Endodermal cell (in vitro differentiated cells): ENCODE measurements around the gene RPAP3. TPM values are rescaled to one million over a fixed set of nuclear protein-coding genes. Genes with fewer than 3 reads are reported as not detected.

Source experiments
- DNase-seq: peaks from one replicate; pipeline ENCODE4 v3.0.0-alpha.2; 2017
- H3K27ac ChIP-seq: 2 replicates; pipeline ENCODE4 v1.5.1; 2013; ENCODE audit warnings: mild to moderate bottlenecking, low read depth, low read length, moderate library complexity
- H3K27me3 ChIP-seq: 2 replicates; pipeline ENCODE4 v1.6.1; 2013; ENCODE audit warnings: mild to moderate bottlenecking, low read length, moderate library complexity; ENCODE audit not compliant: insufficient read depth, control insufficient read depth, poor library complexity, severe bottlenecking
- H3K36me3 ChIP-seq: 2 replicates; pipeline ENCODE4 v1.7.0; 2013; ENCODE audit warnings: mild to moderate bottlenecking, low read length, moderate library complexity; ENCODE audit not compliant: control insufficient read depth, insufficient read depth
- H3K4me1 ChIP-seq: one replicate; pipeline ENCODE4 v1.7.0; 2013; ENCODE audit warnings: low read length; ENCODE audit not compliant: control insufficient read depth, insufficient read depth
- H3K4me3 ChIP-seq: 2 replicates; pipeline ENCODE4 v1.5.1; 2013; ENCODE audit warnings: mild to moderate bottlenecking, low read length, moderate library complexity
- H3K9ac ChIP-seq: 2 replicates; pipeline ENCODE4 v1.6.1; 2013; ENCODE audit warnings: mild to moderate bottlenecking, low read length, moderate library complexity; ENCODE audit not compliant: poor library complexity, severe bottlenecking; ENCODE audit errors: extremely low read depth
- H3K9me3 ChIP-seq: 2 replicates; pipeline ENCODE4 v1.6.1; 2013; ENCODE audit warnings: mild to moderate bottlenecking, low read length, moderate library complexity; ENCODE audit not compliant: control insufficient read depth
- H3K27ac Mint-ChIP-seq: 2 replicates; pipeline ENCODE4 v1.8.0; 2020; ENCODE audit warnings: mixed read lengths
- H3K27me3 Mint-ChIP-seq: 2 replicates; pipeline ENCODE4 v1.8.0; 2021; ENCODE audit warnings: mild to moderate bottlenecking, mixed read lengths; ENCODE audit not compliant: insufficient read depth
- H3K36me3 Mint-ChIP-seq: 2 replicates; pipeline ENCODE4 v1.8.0; 2020; ENCODE audit warnings: low read depth, mixed read lengths
- H3K4me1 Mint-ChIP-seq: 2 replicates; pipeline ENCODE4 v1.8.0; 2020; ENCODE audit warnings: mixed read lengths
- H3K4me3 Mint-ChIP-seq: 2 replicates; pipeline ENCODE4 v1.8.0; 2020; ENCODE audit warnings: mild to moderate bottlenecking, moderate library complexity, mixed read lengths
- H3K9me3 Mint-ChIP-seq: 2 replicates; pipeline ENCODE4 v1.8.0; 2020; ENCODE audit warnings: mild to moderate bottlenecking, mixed read lengths
- whole genome bisulfite sequencing, 2 experiments: methylation state at CpG; one replicate each; pipeline versions ENCODE4 v1.1.5 to v1.1.7; 2013; ENCODE audit warnings: missing lambda C conversion rate in 2 of 2, mixed read lengths in 1 of 2; ENCODE audit not compliant: insufficient coverage in 1 of 2, insufficient read length in 1 of 2; 5-methylcytosine and 5-hydroxymethylcytosine counted together
- total RNA-seq, 2 donors: library from RNA; stranded (reverse); fragmentation: NEBNext Ultra II Directional in 1 of 2; extraction: Animal tissue kit (Norgen Biotek cat#: 25700) in 1 of 2; gene quantifications; 2 replicates in 1 of 2; 3 replicates in 1 of 2; pipeline ENCODE4 v1.2.1, GENCODE V29; 2021
- TF ChIP-seq, protein P1 (sequence below): fragments of 200-600 bp; sonication (generic); conservative IDR thresholded peaks from 2 replicates; pipeline ENCODE4 v1.5.0; 2021; ENCODE audit warnings: antibody characterized with exemption, mild to moderate bottlenecking

RPAP3 gene
- total RNA-seq, 2 donors from 2014 or later, result 52.0 to 56.9 TPM

DNA sequence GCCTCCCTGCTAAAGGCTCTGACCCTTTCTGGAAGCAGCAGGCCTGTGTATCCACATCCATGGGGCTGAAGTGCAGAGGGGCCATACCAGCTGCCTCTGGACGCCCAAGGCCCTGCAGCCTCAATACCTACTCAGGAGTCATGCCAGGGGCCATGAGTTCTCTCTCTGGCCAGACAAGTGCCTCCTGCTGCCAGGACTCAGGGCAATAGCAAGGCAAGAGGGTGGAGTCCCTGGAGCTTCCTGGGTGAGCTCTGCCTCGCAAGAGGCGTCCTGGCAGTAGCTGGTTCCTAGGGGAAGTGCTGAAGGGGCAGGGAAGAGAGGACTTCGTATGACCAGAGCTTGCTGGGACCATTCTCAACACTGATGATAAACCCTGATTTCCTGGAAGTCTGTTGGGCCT lies 30.4 kb upstream of the RPAP3 start:
- H3K27me3 Mint-ChIP-seq, result peaks cover 8% of the 10 kb centered on the region
- TF ChIP-seq, protein P1, sequence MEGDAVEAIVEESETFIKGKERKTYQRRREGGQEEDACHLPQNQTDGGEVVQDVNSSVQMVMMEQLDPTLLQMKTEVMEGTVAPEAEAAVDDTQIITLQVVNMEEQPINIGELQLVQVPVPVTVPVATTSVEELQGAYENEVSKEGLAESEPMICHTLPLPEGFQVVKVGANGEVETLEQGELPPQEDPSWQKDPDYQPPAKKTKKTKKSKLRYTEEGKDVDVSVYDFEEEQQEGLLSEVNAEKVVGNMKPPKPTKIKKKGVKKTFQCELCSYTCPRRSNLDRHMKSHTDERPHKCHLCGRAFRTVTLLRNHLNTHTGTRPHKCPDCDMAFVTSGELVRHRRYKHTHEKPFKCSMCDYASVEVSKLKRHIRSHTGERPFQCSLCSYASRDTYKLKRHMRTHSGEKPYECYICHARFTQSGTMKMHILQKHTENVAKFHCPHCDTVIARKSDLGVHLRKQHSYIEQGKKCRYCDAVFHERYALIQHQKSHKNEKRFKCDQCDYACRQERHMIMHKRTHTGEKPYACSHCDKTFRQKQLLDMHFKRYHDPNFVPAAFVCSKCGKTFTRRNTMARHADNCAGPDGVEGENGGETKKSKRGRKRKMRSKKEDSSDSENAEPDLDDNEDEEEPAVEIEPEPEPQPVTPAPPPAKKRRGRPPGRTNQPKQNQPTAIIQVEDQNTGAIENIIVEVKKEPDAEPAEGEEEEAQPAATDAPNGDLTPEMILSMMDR, result no peak
- Histone ChIP-seq H3K4me3 (no peak overlapping the region), H3K27ac (no peak overlapping the region), H3K9me3 (no peaks in the 10 kb centered on the region), H3K4me1 (no peaks in the 10 kb centered on the region), H3K36me3 (no peaks in the 10 kb centered on the region), H3K27me3 (no peaks in the 10 kb centered on the region), H3K9ac (no peak overlapping the region)
- H3K9me3 Mint-ChIP-seq, result no peaks in the 10 kb centered on the region
- peaks cover 10% of the 10 kb centered on the region for H3K4me1 Mint-ChIP-seq
- H3K4me3 Mint-ChIP-seq, result no peak overlapping the region
- H3K36me3 Mint-ChIP-seq, result no peaks in the 10 kb centered on the region
- DNase-seq, result no peak
- 92% methylated on average over 3 to 4 of the region's 4 CpGs for WGBS, 2 experiments
- no peak overlapping the region for H3K27ac Mint-ChIP-seq

- Histone ChIP-seq H3K9me3 (no peaks in the 10 kb centered on the region), H3K9ac (no peak overlapping the region), H3K36me3 (no peaks in the 10 kb centered on the region), H3K4me3 (no peak overlapping the region), H3K4me1 (no peaks in the 10 kb centered on the region), H3K27ac (no peak overlapping the region), H3K27me3 (no peaks in the 10 kb centered on the region)
- Mint-ChIP-seq H3K4me1 (peaks cover 10% of the 10 kb centered on the region), H3K36me3 (no peaks in the 10 kb centered on the region), H3K9me3 (no peaks in the 10 kb centered on the region), H3K4me3 (no peak overlapping the region), H3K27ac (no peak overlapping the region), H3K27me3 (peaks cover 8% of the 10 kb centered on the region)
- TF ChIP-seq, protein P1, result no peak
- DNase-seq, result no peak
- 93 to 100% methylated on average over 9 to 11 of the region's 11 CpGs for whole genome bisulfite sequencing, 2 experiments
These were observed 29.8 kb upstream of the RPAP3 start for GRCh38 chr12:47735649-47736048.

GRCh38 chr12:47734725-47735480 lies 29.1 kb upstream of the RPAP3 start:
- Histone ChIP-seq H3K9me3 (no peaks in the 10 kb centered on the region), H3K27ac (peak overlapping the region; percentile 21), H3K36me3 (no peaks in the 10 kb centered on the region), H3K4me1 (no peaks in the 10 kb centered on the region), H3K9ac (no peak overlapping the region), H3K27me3 (no peaks in the 10 kb centered on the region), H3K4me3 (no peak overlapping the region)
- 70 to 73% methylated on average over 4 to 12 of the region's 12 CpGs for WGBS, 2 experiments
- Mint-ChIP-seq H3K27ac (no peak overlapping the region), H3K9me3 (no peaks in the 10 kb centered on the region), H3K4me1 (peaks cover 10% of the 10 kb centered on the region), H3K4me3 (no peak overlapping the region), H3K36me3 (no peaks in the 10 kb centered on the region), H3K27me3 (peaks cover 8% of the 10 kb centered on the region)
- DNase-seq, result no peak
- TF ChIP-seq, protein P1, result no peak
